KBM-7 (cell line): ENCODE results near the gene SUGCT.
A peak's percentile ranks its signal among the peaks of the same experiment; 100 is the strongest.

Source experiments
- DNase-seq: peaks from one replicate; pipeline ENCODE4 v3.0.0-alpha.2; 2015
- in situ Hi-C: fragments of 300-500 bp; cut with MboI; formaldehyde crosslinking; loops from 2 replicates; pipeline ENCODE4 v1.14.3; 2020; ENCODE audit warnings: low sequenced_read_pairs, low pct_unique_long_range_greater_than_20kb, mixed read lengths

SUGCT gene

GRCh38 chr7:40704172-40704571 lies 569.4 kb downstream of the SUGCT start:
- no peak for DNase-seq
- in situ Hi-C loops = no loop called here

GRCh38 chr7:40706829-40707228 lies 572.0 kb downstream of the SUGCT start:
- in situ Hi-C loops = no loop called here
- DNase-seq = no peak

GRCh38 chr7:40709062-40709964 lies 574.5 kb downstream of the SUGCT start:
- in situ Hi-C loops = no loop called here

DNA sequence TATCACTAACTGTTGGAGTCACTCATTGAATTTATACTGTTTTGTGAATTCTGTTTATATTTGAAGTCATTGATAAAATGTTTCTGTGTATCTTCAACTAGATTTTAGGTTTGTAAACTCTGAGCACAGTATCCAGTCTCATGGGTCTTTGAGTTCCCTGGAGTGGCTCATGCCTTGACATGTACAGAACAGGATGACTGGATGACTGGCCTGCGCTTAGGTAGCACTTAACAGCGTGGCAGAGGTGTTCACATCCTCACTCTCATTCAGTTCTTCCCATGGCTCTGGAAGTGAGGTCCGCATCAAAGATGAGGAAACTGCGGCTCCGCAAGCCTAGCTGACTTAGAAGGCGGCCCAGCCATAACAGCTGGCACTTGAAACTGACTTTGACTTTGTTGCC lies 576.9 kb downstream of the SUGCT start:
- DNase-seq = no peak
- in situ Hi-C loops = no loop called here

More at GRCh38 chr7:40709062-40709964, 574.5 kb downstream of the SUGCT start:
- no peak for DNase-seq

- no peak for DNase-seq
- in situ Hi-C loops = no loop called here
Measured at GRCh38 chr7:40714363-40715052, 579.7 kb downstream of the SUGCT start.

GRCh38 chr7:40715053-40715430 lies 580.2 kb downstream of the SUGCT start:
- DNase-seq = no peak
- in situ Hi-C loops = no loop called here

- in situ Hi-C loops = no loop called here
- no peak for DNase-seq
Measured at GRCh38 chr7:40716052-40716451, 581.2 kb downstream of the SUGCT start.

DNA sequence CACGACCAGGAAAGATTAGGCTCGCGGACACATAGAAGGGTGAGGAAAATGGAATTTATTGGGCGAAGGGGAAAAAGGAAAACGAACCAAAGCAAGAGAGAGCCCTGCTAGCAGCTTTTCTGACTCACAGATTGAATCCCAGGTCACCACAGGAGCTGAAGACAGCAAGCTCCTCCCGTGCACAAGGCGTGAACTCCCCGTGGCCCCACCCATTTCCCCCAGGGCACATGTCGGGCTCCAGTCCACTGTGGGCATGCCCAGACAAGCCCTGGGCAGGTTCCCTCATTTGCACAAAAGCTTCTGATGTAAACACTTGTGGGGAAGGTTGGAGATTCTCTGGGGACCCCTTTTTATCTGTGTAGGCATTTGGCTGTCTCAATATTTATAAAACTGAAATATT lies 582.4 kb downstream of the SUGCT start:
- peak; percentile 70 for DNase-seq
- in situ Hi-C loops = no loop called here

- in situ Hi-C loops = no loop called here
- no peak for DNase-seq
Measured at GRCh38 chr7:40720416-40720815, 585.6 kb downstream of the SUGCT start.

- no peak for DNase-seq
- in situ Hi-C loops = no loop called here
Measured at GRCh38 chr7:40721342-40721949, 586.6 kb downstream of the SUGCT start.

DNA sequence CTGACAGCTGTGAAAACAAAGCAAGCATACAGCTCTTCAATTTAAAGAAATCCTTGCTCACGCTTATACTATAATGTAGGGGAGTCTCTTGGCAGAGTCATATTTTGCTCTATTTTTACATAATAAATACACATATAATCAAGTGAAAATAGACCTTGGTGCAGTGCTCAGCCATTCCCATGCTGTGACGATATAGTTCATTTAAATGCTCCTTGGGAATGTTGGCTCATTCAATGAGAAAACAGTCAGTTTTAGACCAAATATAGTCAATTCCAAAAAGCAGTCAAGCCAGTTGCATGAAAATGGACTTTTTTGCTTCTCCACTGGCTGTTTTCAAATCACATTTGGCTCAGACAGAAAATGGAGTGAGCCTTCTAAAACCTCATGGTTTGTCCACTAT lies 587.4 kb downstream of the SUGCT start:
- in situ Hi-C loops = no loop called here
- DNase-seq = no peak

DNA sequence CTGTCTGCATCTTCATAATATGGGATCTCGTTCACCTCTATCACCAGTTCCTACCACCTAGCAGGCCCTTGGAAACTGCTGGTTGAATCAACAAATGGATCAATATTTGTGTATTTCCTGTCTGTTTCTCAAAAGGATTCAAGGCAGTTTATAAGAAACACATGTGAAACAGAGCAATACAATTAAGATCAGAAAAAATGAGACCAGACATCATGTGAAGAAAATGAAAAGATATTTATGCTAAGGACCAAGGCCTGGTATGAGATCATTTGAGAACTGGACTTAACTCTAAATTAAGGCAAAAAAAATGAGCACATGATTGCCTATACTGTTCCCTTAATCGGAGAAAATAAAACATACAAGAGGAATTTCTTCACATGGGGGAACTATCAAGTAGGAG lies 589.0 kb downstream of the SUGCT start:
- in situ Hi-C loops = no loop called here
- DNase-seq = no peak

- DNase-seq = no peak
Measured at GRCh38 chr7:40726559-40726958, 591.8 kb downstream of the SUGCT start.

DNA sequence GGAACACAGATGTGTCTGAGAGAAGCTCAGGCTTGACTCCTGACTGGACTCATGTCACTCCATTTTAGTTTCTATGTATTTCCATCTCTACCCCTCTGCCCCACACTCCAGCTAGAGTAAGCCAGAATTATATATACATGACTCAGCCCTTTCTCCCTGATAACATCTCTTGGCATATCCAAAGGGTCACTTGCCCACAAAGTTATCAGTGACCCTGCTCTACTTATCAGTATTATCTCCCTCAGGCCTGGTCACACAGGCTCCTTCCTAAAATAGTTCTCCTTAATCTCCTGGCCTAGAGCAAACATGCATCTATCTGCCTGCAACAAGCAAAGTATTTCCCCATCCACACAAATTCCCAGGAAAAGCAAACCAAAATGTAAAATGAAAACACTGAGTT lies 598.3 kb downstream of the SUGCT start:
- DNase-seq = no peak
- in situ Hi-C loops = no loop called here

More at GRCh38 chr7:40726559-40726958, 591.8 kb downstream of the SUGCT start:
- in situ Hi-C loops = no loop called here

GRCh38 chr7:40733578-40733977 lies 598.8 kb downstream of the SUGCT start:
- peak; percentile 43 for DNase-seq
- in situ Hi-C loops = no loop called here

DNA sequence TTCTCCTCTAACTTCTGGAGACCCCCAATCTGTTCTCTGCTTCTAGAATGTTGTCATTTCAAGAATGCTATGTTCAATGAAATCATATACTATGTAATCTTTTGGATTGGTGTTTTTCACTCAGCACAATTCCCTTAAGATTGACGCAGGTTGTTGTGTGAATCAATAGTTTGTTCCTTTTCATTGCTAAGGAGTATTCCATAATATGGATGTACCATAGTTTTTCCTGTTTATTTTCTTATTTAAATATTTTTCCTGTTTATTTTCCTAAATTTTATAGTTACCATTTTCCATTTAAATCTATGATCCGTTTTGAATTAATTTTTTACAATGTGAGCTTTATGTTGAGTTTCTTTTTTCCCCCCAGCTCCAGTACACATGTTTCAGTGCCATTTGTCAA lies 604.5 kb downstream of the SUGCT start:
- DNase-seq = no peak
- in situ Hi-C loops = no loop called here

GRCh38 chr7:40742270-40742669 lies 607.5 kb downstream of the SUGCT start:
- no peak for DNase-seq
- in situ Hi-C loops = no loop called here

DNA sequence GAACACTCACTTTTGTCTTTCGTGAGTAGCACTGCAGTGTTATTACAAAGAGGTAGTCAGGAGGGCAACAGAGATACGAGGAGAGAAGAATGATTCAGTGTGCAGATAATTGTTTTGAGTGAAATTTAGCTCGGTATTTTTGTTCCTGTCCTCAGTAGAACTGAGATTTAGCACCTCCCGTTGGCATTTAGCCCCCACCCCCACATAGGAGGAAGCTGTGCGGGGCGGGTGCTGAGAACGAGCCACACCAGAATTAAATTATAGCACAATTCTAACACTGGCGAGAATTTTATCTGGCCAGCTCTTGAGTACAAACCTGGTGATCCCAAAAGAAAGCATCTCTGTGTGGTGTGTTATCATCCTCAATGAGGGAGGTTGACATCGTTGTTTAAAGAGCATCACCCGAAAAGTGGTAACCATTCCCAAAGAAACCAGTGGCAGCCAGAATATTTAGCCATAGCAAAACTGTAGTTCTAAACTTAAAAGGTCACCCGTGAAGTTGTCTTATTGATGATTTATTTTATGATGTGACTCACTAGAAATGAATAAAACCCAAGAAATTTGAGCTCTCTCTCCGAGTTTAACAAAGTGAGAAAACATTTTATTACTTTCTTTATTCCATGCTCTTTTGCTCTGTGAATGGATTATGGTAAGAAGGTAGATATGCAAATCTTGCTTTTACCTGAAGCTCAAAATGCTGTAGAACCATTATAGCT lies 612.2 kb downstream of the SUGCT start:
- DNase-seq = no peak
- in situ Hi-C loops = no loop called here

- in situ Hi-C loops = no loop called here
- no peak for DNase-seq
Measured at GRCh38 chr7:40747856-40748255, 613.1 kb downstream of the SUGCT start.

DNA sequence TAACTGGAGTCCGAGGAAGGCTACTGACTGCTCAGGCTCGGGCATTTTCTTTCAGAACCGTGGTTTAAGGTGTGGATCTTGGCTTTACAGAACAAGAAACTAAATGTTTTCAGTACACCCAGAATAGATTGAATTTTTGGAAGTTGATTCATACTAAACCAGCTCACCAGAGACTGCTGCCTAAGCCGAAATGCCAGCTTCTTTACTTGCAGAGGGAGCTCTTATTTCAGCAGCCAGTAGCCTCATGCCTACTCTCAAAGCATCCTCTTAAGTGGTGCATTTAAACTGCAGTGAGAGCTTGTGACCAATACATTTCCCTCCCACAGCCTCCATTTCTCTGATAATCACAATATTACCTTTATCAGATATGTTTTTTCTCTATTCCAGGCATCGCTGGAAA lies 615.1 kb downstream of the SUGCT start:
- DNase-seq = no peak
- in situ Hi-C loops = no loop called here
